Caco-2 (cell line): Measurements from ENCODE around the gene SMPDL3A. TPM values are rescaled to one million over a fixed set of nuclear protein-coding genes. Genes with fewer than 3 reads are reported as not detected.
A peak's percentile ranks its signal among the peaks of the same experiment; 100 is the strongest.

Experiments used
- Bru-seq: library from RNA; stranded (reverse); fragments of 400-500 nt; gene quantifications from one replicate; lab custom pipeline; 2021; lab: Mats Ljungman, UMichigan
- BruChase-seq, 2 experiments: library from RNA; stranded (reverse); fragments of 400-500 nt; gene quantifications; one replicate each; lab custom pipeline; 2021; lab: Mats Ljungman, UMichigan
- BruUV-seq: library from RNA; stranded (reverse); fragments of 400-500 nt; replicated peaks from 2 replicates; lab custom pipeline; 2021; lab: Mats Ljungman, UMichigan
- CTCF ChIA-PET: fragments of 300-600 bp; sonication (Branson Sonifier 250); formaldehyde crosslinking; loops from one replicate; lab custom pipeline; 2022; ENCODE audit warnings: antibody characterized with exemption; lab: Charles Lee
- POLR2A ChIA-PET: fragments of 300-600 bp; sonication (Branson Sonifier 250); formaldehyde crosslinking; loops from one replicate; lab custom pipeline; 2022; ENCODE audit warnings: antibody characterized with exemption; lab: Charles Lee
- DNase-seq, 2 experiments: peaks; one replicate each; pipeline versions ENCODE4 v3.0.0 to v3.0.0-alpha.2; 2020 to 2022
- H3K27me3 ChIP-seq: replicated peaks from 2 replicates; pipeline ENCODE4 v1.6.0; 2011; ENCODE audit warnings: low read length; ENCODE audit not compliant: control insufficient read depth, insufficient read depth
- H3K36me3 ChIP-seq: 2 replicates; pipeline ENCODE4 v1.5.1; 2011; ENCODE audit warnings: low read length; ENCODE audit not compliant: control insufficient read depth, insufficient read depth
- H3K4me1 ChIP-seq: fragments of 250-450 bp; sonication (Bioruptor Pico); 2 replicates; pipeline ENCODE4 v1.5.1; 2020; ENCODE audit warnings: mild to moderate bottlenecking
- H3K4me3 ChIP-seq: 2 replicates; pipeline ENCODE4 v1.5.1; 2011; ENCODE audit warnings: low read depth, mild to moderate bottlenecking, control low read depth, low read length
- H3K9me3 ChIP-seq: fragments of 250-450 bp; sonication (Bioruptor Pico); 2 replicates; pipeline ENCODE4 v1.5.1; 2020; ENCODE audit warnings: mild to moderate bottlenecking, moderate library complexity
- H3K27ac Mint-ChIP-seq: one replicate; pipeline ENCODE4 v1.8.0; 2022; ENCODE audit warnings: mixed read lengths; ENCODE audit not compliant: unreplicated experiment
- H3K27me3 Mint-ChIP-seq: one replicate; pipeline ENCODE4 v1.8.0; 2022; ENCODE audit warnings: mixed read lengths; ENCODE audit not compliant: insufficient read depth, unreplicated experiment
- H3K36me3 Mint-ChIP-seq: one replicate; pipeline ENCODE4 v1.8.0; 2022; ENCODE audit warnings: mild to moderate bottlenecking, mixed read lengths; ENCODE audit not compliant: insufficient read depth, unreplicated experiment
- H3K4me1 Mint-ChIP-seq: one replicate; pipeline ENCODE4 v1.8.0; 2022; ENCODE audit warnings: low read depth, mixed read lengths; ENCODE audit not compliant: unreplicated experiment
- H3K4me3 Mint-ChIP-seq: one replicate; pipeline ENCODE4 v1.8.0; 2022; ENCODE audit warnings: mild to moderate bottlenecking, moderate library complexity, mixed read lengths; ENCODE audit not compliant: unreplicated experiment
- H3K9me3 Mint-ChIP-seq: one replicate; pipeline ENCODE4 v1.8.0; 2022; ENCODE audit warnings: mixed read lengths; ENCODE audit not compliant: unreplicated experiment
- intact Hi-C: fragments of 100-400 bp; cut with micrococcal nuclease; formaldehyde crosslinking; loops from one replicate; pipeline ENCODE4 v1.10.0; 2022; ENCODE audit not compliant: unreplicated experiment
- long read RNA-seq: library from polyadenylated mRNA; stranded (forward); transcript quantifications from one replicate; pipeline ENCODE4 v2.0.0, GENCODE V29; 2022
- total RNA-seq: library from RNA; stranded (reverse); gene quantifications from 2 replicates; pipeline ENCODE4 v1.2.3, GENCODE V29; 2022
- TF ChIP-seq, protein P1 (sequence below), 2 experiments: fragments of 200-600 bp in 1 of 2; IDR thresholded peaks; 1 replicate in 1 of 2; 2 replicates in 1 of 2; pipeline versions ENCODE4 v1.5.1 to v1.8.0; 2011 to 2022; ENCODE audit warnings: antibody characterized with exemption in 1 of 2, control low read depth in 1 of 2, inconsistent platforms in 1 of 2, low read depth in 1 of 2, low read length in 1 of 2, mild to moderate bottlenecking in 1 of 2, moderate library complexity in 1 of 2; ENCODE audit not compliant: insufficient read depth in 1 of 2, severe bottlenecking in 1 of 2, unreplicated experiment in 1 of 2

The SMPDL3A gene, protein sequence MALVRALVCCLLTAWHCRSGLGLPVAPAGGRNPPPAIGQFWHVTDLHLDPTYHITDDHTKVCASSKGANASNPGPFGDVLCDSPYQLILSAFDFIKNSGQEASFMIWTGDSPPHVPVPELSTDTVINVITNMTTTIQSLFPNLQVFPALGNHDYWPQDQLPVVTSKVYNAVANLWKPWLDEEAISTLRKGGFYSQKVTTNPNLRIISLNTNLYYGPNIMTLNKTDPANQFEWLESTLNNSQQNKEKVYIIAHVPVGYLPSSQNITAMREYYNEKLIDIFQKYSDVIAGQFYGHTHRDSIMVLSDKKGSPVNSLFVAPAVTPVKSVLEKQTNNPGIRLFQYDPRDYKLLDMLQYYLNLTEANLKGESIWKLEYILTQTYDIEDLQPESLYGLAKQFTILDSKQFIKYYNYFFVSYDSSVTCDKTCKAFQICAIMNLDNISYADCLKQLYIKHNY
- total RNA-seq (20.4 and 21.7 TPM in 2 replicates), Bru-seq, nascent RNA (percentile 81 among the genes with signal in this experiment), BruChase-seq, experiment 1, labeled RNA remaining after a 2-hour chase (percentile 77 among the genes with signal in this experiment), BruChase-seq, experiment 2, labeled RNA remaining after a 6-hour chase (percentile 81 among the genes with signal in this experiment)
- long read RNA-seq, transcript SMPDL3A-201 (8 exons, 1,851 nt), result major isoform, 31 of 51 reads
- long read RNA-seq, partial matches to known transcripts, result 1 of 51 reads
- long read RNA-seq, other reads (novel, unspliced or antisense), result 15 of 51 reads

DNA sequence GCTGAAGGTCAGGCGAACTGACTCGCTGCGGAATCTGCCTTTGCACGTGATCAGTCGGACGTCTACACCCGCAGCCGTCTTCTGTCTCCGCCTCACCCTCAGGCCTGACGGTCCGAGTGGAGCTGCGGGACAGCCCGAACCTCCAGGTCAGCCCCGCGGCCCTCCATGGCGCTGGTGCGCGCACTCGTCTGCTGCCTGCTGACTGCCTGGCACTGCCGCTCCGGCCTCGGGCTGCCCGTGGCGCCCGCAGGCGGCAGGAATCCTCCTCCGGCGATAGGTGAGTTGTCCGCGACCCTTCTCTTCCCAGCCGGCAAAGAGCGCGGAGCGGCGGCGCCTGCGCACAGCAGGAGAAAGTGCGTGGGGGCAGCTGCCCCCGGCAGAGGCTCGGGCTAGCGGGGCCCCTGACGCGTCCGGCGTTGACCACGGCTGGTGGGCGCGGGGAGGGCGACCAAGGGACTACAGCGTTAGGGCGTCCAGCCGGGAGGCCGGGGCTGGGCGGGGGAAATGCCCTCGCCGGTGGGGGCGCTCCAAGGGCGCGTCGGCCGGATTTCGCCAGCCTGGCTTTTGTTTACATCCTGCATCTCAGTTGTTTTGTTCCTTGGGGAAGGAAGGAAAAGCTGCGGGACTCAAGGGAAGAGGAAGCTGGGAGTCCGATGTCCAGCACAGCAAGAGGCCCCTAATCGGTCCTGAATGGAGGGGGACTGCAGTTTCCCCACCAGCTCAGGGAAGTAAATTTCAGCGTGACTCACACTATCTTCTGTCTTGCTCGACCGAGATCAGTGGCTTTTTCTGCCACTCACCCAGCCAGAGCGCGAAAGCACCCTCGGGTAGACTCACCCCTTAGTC, at the start of gene SMPDL3A:
Gene SMPDL3A (plus strand): TSS at position 77 of the 846 bp plus-strand sequence. CDS start 89 bp downstream, at position 166.
- H3K27me3 Mint-ChIP-seq, result no peaks in the 10 kb centered on the region
- Histone ChIP-seq H3K27me3 (no peaks in the 10 kb centered on the region), H3K36me3 (no peaks in the 10 kb centered on the region), H3K9me3 (no peaks in the 10 kb centered on the region), H3K4me3 (peak within 1 kb of the TSS; percentile 73), H3K4me1 (peaks cover 51% of the 10 kb centered on the region)
- H3K4me3 Mint-ChIP-seq, result peak within 1 kb of the TSS; percentile 96
- peak; percentile 78 to 84 for DNase-seq
- no TSS peak for BruUV-seq
- ChIA-PET POLR2A (interaction anchor here (1.2 to 1.7 kb wide), 4 partner anchors 8 to 19 kb away, joined by 3 to 9 read pairs (median 3); no protein-coding TSS in a partner anchor), CTCF (interaction anchor here (0.6 to 2.4 kb wide), 6 partner anchors 9 to 178 kb away, joined by 3 to 31 read pairs (median 8); no protein-coding TSS in a partner anchor)
- peak within 1 kb of the TSS; percentile 92 for H3K27ac Mint-ChIP-seq
- intact Hi-C loops, result loop anchor here (1.0 to 2.0 kb wide), 5 partner anchors 18 to 58 kb away; no protein-coding TSS in a partner anchor
- H3K36me3 Mint-ChIP-seq, result no peaks in the 10 kb centered on the region
- H3K9me3 Mint-ChIP-seq, result no peaks in the 10 kb centered on the region
- TF ChIP-seq, protein P1, sequence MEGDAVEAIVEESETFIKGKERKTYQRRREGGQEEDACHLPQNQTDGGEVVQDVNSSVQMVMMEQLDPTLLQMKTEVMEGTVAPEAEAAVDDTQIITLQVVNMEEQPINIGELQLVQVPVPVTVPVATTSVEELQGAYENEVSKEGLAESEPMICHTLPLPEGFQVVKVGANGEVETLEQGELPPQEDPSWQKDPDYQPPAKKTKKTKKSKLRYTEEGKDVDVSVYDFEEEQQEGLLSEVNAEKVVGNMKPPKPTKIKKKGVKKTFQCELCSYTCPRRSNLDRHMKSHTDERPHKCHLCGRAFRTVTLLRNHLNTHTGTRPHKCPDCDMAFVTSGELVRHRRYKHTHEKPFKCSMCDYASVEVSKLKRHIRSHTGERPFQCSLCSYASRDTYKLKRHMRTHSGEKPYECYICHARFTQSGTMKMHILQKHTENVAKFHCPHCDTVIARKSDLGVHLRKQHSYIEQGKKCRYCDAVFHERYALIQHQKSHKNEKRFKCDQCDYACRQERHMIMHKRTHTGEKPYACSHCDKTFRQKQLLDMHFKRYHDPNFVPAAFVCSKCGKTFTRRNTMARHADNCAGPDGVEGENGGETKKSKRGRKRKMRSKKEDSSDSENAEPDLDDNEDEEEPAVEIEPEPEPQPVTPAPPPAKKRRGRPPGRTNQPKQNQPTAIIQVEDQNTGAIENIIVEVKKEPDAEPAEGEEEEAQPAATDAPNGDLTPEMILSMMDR (IDR thresholded peaks at IDR 0.05; ENCODE audit: insufficient read depth in 1 of 2, low read depth in 1 of 2, low read length in 1 of 2, severe bottlenecking in 1 of 2, unreplicated experiment in 1 of 2), result peak; percentile 50 to 61
- H3K4me1 Mint-ChIP-seq, result peaks cover 30% of the 10 kb centered on the region

DNA sequence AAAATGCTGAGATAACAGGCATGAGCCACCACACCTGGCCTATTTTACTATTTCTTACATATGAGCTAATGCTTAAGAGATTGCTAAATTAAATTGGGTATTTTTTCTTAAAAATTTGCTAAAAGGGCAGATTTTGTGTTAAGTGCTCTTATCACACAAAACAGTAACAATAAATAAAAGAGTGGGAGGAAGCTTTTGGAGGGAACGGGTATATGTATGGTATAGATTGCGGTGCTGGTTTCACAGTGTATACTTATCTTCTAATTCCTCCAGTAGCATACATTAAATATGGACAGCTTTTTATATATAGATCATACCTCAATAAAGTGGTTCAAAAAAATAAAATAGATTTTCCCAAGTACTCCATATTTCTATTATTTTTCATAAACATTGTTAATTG, 49.0 kb upstream of the SMPDL3A start:
- POLR2A ChIA-PET, result no interaction called here

More for the DNA sequence above, 49.0 kb upstream of the SMPDL3A start:
- intact Hi-C loops, result no loop called here
- Histone ChIP-seq H3K9me3 (no peaks in the 10 kb centered on the region), H3K36me3 (no peaks in the 10 kb centered on the region), H3K27me3 (no peaks in the 10 kb centered on the region), H3K4me3 (no peak overlapping the region), H3K4me1 (peaks cover 6% of the 10 kb centered on the region; the same call in 1 of the 2 replicates)
- DNase-seq, result no peak
- Mint-ChIP-seq H3K4me1 (peaks cover 5% of the 10 kb centered on the region), H3K27me3 (no peaks in the 10 kb centered on the region), H3K36me3 (no peaks in the 10 kb centered on the region), H3K4me3 (no peak overlapping the region), H3K27ac (no peak overlapping the region), H3K9me3 (no peaks in the 10 kb centered on the region)
- CTCF ChIA-PET, result interaction anchor here (1.8 kb wide), 1 partner anchor 99 kb away, joined by 4 read pairs; no protein-coding TSS in a partner anchor
- TF ChIP-seq, protein P1 (IDR thresholded peaks at IDR 0.05; ENCODE audit: insufficient read depth in 1 of 2, low read depth in 1 of 2, low read length in 1 of 2, severe bottlenecking in 1 of 2, unreplicated experiment in 1 of 2), result no peak
- BruUV-seq, result no TSS peak
